Skeletal muscle tissue (tissue), 4 donors: ENCODE measurements around the gene FOCAD. TPM values are rescaled to one million over a fixed set of nuclear protein-coding genes. Genes with fewer than 3 reads are reported as not detected.
"Not testable (repeated sequence)": the region's sequence is repeated elsewhere in the genome, so short reads cannot be mapped to it uniquely, and the experiment has no call there.

Experiments
- H3K27ac ChIP-seq: one replicate; pipeline ENCODE4 v1.7.0; 2013; ENCODE audit warnings: mild to moderate bottlenecking, low read depth, low read length, inconsistent platforms
- H3K27me3 ChIP-seq, 3 donors: one replicate each; pipeline ENCODE4 v1.7.0; 2013; ENCODE audit warnings: low read length in 3 of 3; ENCODE audit not compliant: control insufficient read depth in 3 of 3, insufficient read depth in 3 of 3
- H3K36me3 ChIP-seq, 3 donors: one replicate each; pipeline ENCODE4 v1.7.0; 2013; ENCODE audit warnings: low read length in 3 of 3; ENCODE audit not compliant: control insufficient read depth in 3 of 3, insufficient read depth in 3 of 3
- H3K4me1 ChIP-seq, 3 donors: one replicate each; pipeline ENCODE4 v1.7.0; 2013; ENCODE audit warnings: low read length in 3 of 3, mild to moderate bottlenecking in 3 of 3; ENCODE audit not compliant: control insufficient read depth in 3 of 3, insufficient read depth in 3 of 3
- H3K4me3 ChIP-seq, 3 donors: one replicate each; pipeline ENCODE4 v1.7.0; 2013; ENCODE audit warnings: low read length in 3 of 3
- H3K9ac ChIP-seq, 3 donors: one replicate each; pipeline ENCODE4 v1.7.0; 2013; ENCODE audit warnings: low read length in 3 of 3, mild to moderate bottlenecking in 3 of 3, moderate library complexity in 2 of 3, low read depth in 1 of 3
- H3K9me3 ChIP-seq, 3 donors: one replicate each; pipeline ENCODE4 v1.7.0; 2013; ENCODE audit warnings: low read length in 3 of 3; ENCODE audit not compliant: control insufficient read depth in 3 of 3
- total RNA-seq: library from RNA; depleted of rRNA; stranded (reverse); fragments of >200 nt; gene quantifications from one replicate; pipeline ENCODE4 v1.2.3, GENCODE V29; 2014
- donor health status: Osteomylitis.

FOCAD gene
- total RNA-seq, 1 donor from 2014 or later: 108 TPM

DNA sequence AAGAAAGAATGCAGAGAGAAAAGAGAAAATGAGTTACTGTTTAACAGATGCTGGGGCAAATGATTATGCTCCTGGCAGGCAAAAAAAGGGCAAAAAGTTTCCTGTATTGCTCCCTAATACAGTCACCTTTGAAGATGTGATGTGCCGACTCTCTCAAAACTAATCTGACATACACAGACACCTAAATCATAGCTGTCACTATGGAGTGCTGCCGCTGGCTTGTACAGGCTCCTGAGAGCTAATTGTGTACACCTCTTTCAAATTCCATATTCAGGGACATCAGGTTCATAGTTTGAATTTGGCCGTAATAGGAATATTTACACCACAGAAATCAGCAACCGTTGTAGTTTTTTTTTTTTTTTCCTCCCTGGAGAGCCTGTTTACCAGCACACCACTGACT is 12.4 kb upstream of the FOCAD start:
- Histone ChIP-seq H3K4me3 (no peak overlapping the region), H3K4me1 (no peaks in the 10 kb centered on the region), H3K27me3 (no peaks in the 10 kb centered on the region), H3K36me3 (no peaks in the 10 kb centered on the region), H3K9ac (no peak overlapping the region), H3K27ac (no peak overlapping the region), H3K9me3 (no peaks in the 10 kb centered on the region)

DNA sequence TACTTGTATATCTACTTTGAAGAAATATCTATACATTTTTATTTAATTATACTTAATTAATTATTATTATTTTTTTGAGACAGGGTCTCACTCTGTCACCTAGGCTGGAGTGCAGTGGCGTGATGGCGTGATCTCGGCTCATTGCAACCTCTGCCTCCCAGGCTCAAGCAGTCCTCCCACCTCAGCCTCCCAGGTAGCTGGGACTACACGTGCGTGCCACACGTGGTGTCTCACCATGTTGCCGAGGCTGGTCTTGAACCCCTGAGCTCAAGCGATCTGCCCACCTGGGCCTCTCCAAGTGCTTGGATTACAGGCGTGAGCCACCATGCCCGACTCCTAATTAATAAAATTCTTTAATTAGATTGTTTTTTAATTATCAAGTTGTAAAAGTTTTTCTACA is 10.5 kb upstream of the FOCAD start:
- H3K4me1 ChIP-seq, H3K9me3 ChIP-seq, H3K27me3 ChIP-seq, H3K36me3 ChIP-seq, H3K27ac ChIP-seq, H3K4me3 ChIP-seq, H3K9ac ChIP-seq: not testable (repeated sequence)

DNA sequence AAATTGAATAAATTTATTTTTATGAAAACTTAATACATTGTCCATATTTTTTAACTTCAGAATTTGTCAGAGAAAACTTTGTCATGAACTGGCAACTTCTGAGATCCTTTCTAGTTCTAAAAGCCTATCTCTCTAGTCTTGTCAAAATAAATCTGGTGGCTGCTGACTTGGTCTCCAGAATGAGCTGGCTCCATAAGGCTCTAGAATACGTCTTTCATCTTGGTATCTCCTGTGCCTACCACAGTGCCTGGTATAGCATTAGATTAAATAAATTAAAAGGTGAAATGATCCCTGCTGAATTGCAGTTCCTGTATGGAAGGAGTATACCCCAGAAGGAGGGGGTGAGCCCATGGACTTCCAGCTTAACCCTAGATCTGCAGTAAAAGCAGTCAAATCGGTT is 2.6 kb upstream of the FOCAD start:
- Histone ChIP-seq H3K4me3 (no peak overlapping the region), H3K27me3 (no peaks in the 10 kb centered on the region), H3K9me3 (no peaks in the 10 kb centered on the region), H3K27ac (no peak overlapping the region), H3K9ac (no peak overlapping the region), H3K4me1 (peaks cover 6 to 19% (median 15%) of the 10 kb centered on the region in 3 donors), H3K36me3 (no peaks in the 10 kb centered on the region)

DNA sequence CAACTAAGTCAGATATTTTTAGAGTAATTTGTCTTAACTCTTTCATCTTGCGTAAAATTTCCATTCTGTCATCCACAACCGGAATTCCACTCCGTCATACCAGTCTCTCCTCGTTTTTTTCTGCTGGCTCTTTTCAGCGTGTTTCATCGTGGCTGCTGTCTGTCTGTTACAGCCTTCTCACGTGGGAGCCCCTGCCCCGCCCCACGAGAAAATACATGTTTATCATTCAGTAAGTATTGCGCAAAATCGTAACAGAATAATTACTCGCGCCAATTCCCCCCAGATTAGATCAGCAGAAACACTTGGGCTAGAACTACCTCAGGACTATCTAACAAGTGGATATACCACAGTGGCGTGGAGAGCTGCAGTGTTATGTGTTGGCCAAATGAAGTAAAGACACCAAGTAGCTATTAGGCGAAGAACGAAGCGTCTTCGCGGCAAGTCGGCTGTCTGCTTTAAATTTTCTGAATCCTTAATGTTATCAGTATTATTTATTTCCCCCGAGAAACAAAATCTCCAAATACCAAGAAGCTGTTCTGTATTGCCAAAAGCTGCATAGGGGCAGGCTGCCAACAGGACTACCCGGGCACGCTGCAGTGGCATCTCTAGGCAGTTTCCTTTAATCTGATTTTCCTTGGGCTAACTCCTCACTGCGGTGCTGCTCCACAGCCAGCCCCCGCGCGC is 566 bp upstream of the FOCAD start:
- H3K27ac ChIP-seq: peak overlapping the region; percentile 52
- peak overlapping the region; percentile 72 to 96 (median 85) for H3K9ac ChIP-seq
- H3K36me3 ChIP-seq: no peaks in the 10 kb centered on the region
- H3K4me3 ChIP-seq: peak overlapping the region; percentile 85 to 92 (median 91)
- H3K4me1 ChIP-seq: peaks cover 6 to 19% (median 15%) of the 10 kb centered on the region in 3 donors
- no peaks in the 10 kb centered on the region for H3K27me3 ChIP-seq
- H3K9me3 ChIP-seq: no peaks in the 10 kb centered on the region

DNA sequence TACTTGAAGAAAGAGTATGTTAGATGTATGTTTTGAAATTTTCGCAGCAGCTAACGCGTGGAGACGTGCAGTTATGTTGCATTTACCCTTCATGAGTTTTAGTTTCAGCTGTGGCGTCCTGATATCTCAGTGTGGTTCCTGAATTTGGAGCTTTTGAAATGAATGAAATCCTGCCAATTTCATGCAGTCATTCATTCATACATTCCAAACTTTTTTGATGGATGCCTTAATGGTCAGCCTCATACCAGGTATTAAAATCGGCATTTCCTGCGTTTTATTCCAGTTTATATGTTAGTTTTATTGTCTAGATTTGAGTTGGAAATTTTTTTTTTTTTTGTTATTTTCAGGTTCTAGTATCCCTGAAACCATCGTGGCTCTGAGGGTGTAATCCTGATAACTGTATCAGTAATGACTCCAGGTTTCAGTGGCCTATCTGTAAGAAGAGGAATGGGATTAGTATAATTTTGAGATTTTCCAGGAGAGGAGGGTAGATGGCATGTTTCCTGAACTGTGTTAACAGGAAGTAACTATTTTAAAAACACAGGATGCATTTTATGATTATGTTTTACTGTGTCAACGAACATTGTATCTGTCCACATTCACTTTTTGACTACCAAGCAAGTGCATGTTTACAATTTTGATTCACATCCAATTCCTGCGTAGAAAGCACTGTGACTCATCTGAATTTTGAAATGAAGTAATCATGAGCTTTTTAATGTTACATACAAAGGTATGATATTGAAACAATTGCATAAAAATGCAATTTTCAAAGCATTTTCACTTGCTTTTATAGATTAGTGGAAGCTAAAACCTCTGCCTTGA is 1.0 kb downstream of the FOCAD start:
- no peaks in the 10 kb centered on the region for H3K36me3 ChIP-seq

DNA sequence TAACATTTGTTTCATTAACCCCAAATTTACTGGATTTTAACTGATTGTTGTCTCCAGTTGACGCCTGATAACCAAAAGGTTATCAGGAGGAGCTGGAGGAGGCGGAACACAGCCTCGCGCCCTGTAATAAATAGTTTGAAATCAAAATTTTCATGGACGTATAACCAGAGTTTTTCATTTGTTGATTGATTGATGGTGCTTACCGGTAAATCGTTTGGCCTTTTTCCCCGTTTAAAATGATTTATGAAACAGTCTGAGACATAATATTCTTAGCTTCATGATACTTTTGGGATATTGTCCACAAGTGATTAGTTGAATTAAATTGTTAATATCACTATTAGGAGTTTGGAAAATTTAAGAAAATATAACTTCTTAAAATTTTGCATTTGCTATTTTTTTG is 1.7 kb downstream of the FOCAD start:
- peak overlapping the region in 2 of 3 donors; percentile 90 to 96 for H3K9ac ChIP-seq
- H3K9me3 ChIP-seq: no peaks in the 10 kb centered on the region
- H3K4me3 ChIP-seq: peak overlapping the region in 1 of 3 donors; percentile 91
- no peaks in the 10 kb centered on the region for H3K36me3 ChIP-seq
- H3K27ac ChIP-seq: peak overlapping the region; percentile 93
- no peaks in the 10 kb centered on the region for H3K27me3 ChIP-seq
- H3K4me1 ChIP-seq: peaks cover 6 to 16% (median 15%) of the 10 kb centered on the region in 3 donors

More for the DNA sequence above, 1.0 kb downstream of the FOCAD start:
- Histone ChIP-seq H3K4me3 (peak overlapping the region; percentile 89 to 94 (median 91)), H3K4me1 (peaks cover 6 to 16% (median 15%) of the 10 kb centered on the region in 3 donors), H3K9me3 (no peaks in the 10 kb centered on the region), H3K27ac (peak overlapping the region; percentile 93), H3K9ac (peak overlapping the region; percentile 90 to 96 (median 94)), H3K27me3 (no peaks in the 10 kb centered on the region)

DNA sequence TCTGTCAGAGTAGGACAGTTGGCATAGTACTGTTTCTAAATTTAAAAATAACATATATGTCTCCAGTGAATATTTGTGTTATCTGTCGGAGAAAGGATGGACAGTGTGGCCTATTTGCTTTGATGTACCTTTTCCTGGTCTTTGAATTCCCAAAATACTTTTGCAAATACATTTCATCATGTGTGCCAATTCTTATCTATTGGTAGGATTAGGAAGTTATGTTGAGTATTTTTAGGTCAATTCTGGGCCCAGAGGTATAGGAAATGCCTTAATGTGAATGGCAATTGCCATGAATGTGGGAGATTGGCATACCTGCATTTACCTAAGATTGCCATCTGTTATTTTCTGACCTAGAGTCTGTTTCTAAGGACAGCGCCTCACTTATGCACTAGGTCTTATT is 5.8 kb downstream of the FOCAD start:
- Histone ChIP-seq H3K36me3 (no peaks in the 10 kb centered on the region), H3K27me3 (no peaks in the 10 kb centered on the region), H3K4me1 (peaks cover 7 to 12% (median 11%) of the 10 kb centered on the region in 3 donors), H3K9ac (no peak overlapping the region), H3K27ac (no peak overlapping the region), H3K9me3 (no peaks in the 10 kb centered on the region), H3K4me3 (no peak overlapping the region)

DNA sequence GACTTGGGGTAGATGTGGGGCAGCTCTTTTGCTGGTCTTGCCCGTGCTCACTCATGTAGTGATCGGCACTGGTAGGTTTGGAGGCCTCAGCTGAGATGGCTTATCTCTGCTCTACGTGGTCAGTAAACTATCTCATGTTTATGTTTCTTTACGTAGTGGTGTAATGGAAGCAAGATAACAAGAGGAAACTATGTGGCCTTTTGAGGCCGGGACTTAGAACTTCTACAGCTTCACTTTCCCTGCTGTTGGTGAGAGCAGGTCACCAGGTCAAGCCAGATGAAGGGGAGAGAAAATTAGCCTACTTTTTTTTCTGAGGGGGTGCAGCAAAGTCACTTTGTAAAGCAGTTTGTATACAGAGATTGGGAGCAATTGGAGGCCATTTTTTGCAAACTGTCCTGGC is 8.5 kb downstream of the FOCAD start:
- Histone ChIP-seq H3K9ac (no peak overlapping the region), H3K9me3 (no peaks in the 10 kb centered on the region), H3K4me1 (peaks cover 0 to 8% (median 3%) of the 10 kb centered on the region in 3 donors), H3K27me3 (no peaks in the 10 kb centered on the region), H3K27ac (no peak overlapping the region), H3K4me3 (no peak overlapping the region), H3K36me3 (no peaks in the 10 kb centered on the region)

DNA sequence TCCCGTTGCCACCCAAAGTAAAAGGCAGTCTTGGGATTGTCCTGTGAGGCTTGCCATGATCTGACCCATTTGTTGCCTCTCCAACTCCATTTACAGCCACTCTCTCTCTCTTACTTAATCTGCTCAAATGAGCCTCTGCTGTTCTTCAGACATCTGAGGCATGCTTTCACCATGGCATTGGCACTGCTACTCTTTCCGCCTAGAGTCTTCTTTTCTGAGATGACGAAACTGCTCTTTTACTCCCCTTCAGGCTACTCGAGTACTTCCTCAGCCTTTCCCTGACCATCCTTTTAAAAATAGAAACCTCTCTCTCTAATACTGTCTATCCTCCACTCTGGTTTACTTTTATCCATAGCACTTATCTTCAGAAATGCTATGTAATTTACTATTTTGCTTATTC is 9.0 kb downstream of the FOCAD start:
- H3K9me3 ChIP-seq: no peaks in the 10 kb centered on the region
- H3K4me1 ChIP-seq: peaks cover 0 to 8% (median 3%) of the 10 kb centered on the region in 3 donors
- no peak overlapping the region for H3K9ac ChIP-seq
- H3K27me3 ChIP-seq: no peaks in the 10 kb centered on the region
- no peak overlapping the region for H3K27ac ChIP-seq
- H3K36me3 ChIP-seq: no peaks in the 10 kb centered on the region
- H3K4me3 ChIP-seq: no peak overlapping the region

DNA sequence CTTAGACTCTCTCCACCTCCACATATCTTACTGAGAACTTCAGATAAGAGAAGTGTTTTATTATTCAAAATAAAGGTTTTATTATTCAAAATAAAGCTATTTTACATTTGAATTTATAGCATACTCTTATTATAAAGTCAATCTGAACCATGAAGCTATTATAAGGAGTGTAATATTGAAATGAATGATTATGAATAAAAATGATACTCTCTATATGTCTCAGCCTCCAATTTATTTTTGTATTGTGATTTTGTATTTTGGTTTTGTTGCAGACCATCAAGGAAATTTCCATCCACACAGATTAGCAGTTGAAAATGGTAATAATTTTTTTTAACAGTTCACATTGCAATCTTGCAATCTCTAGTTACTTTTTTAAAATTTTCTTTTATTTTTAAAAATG is 10.2 kb downstream of the FOCAD start:
- H3K9me3 ChIP-seq: no peaks in the 10 kb centered on the region
- H3K36me3 ChIP-seq: no peaks in the 10 kb centered on the region
- H3K27me3 ChIP-seq: no peaks in the 10 kb centered on the region
- H3K4me3 ChIP-seq: no peak overlapping the region
- H3K4me1 ChIP-seq: peaks cover 0 to 8% (median 3%) of the 10 kb centered on the region in 3 donors
- no peak overlapping the region for H3K27ac ChIP-seq
- H3K9ac ChIP-seq: no peak overlapping the region
